ENCODE data around the gene GID4.

GID4 gene

GRCh38 chr17:18102640-18103039 lies 63.4 kb downstream of the GID4 start:
- no peak for DNase-seq (ENCODE audit: low read depth)

GRCh38 chr17:18105027-18105426 lies 65.8 kb downstream of the GID4 start:
- DNase-seq (ENCODE audit: low read depth) = no peak

GRCh38 chr17:18105595-18105994 lies 66.4 kb downstream of the GID4 start:
- DNase-seq (ENCODE audit: low read depth) = no peak

GRCh38 chr17:18106211-18106610 lies 67.0 kb downstream of the GID4 start:
- DNase-seq (ENCODE audit: low read depth) = no peak

GRCh38 chr17:18107061-18107790 lies 68.0 kb downstream of the GID4 start:
- no peak for DNase-seq (ENCODE audit: low read depth)

GRCh38 chr17:18107971-18108370 lies 68.8 kb downstream of the GID4 start:
- no peak for DNase-seq (ENCODE audit: low read depth)

- DNase-seq (ENCODE audit: low read depth) = no peak
Observed at GRCh38 chr17:18108401-18109312, 69.4 kb downstream of the GID4 start, which contains the start of gene MYO15A. MYO15A (plus strand) TSS chr17:18108756; CDS start chr17:18118801, 10,045 bp downstream.

GRCh38 chr17:18109935-18110485 lies 70.8 kb downstream of the GID4 start:
- DNase-seq (ENCODE audit: low read depth) = no peak

- DNase-seq (ENCODE audit: low read depth) = no peak
Observed at GRCh38 chr17:18110636-18111145, 71.5 kb downstream of the GID4 start.

GRCh38 chr17:18111330-18111971 lies 72.2 kb downstream of the GID4 start:
- DNase-seq (ENCODE audit: low read depth) = no peak

GRCh38 chr17:18115517-18115916 lies 76.3 kb downstream of the GID4 start:
- DNase-seq (ENCODE audit: low read depth) = no peak

- DNase-seq (ENCODE audit: low read depth) = no peak
Observed at GRCh38 chr17:18116078-18116477, 76.9 kb downstream of the GID4 start.

- no peak for DNase-seq (ENCODE audit: low read depth)
Observed at GRCh38 chr17:18117533-18117932, 78.3 kb downstream of the GID4 start.

Measured in stimulated activated CD8-positive, alpha-beta memory T cell treated with anti-CD3 and anti-CD28 coated beads, Interleukin-12 subunit alpha, Interleukin-12 subunit beta, amount 100 ng/mL, for 4 hours (primary cell).